DOHH2 (cell line): ENCODE measurements around the gene NCAM2.

ENCODE experiments used
- H3F3A ChIP-seq: fragments of 200-600 bp; sonication (generic), shearing (Covaris generic); 2 replicates; pipeline ENCODE4 v1.6.0; 2016; ENCODE audit warnings: antibody characterized with exemption, mild to moderate bottlenecking; ENCODE audit not compliant: control insufficient read depth, insufficient read depth
- H3K27ac ChIP-seq: fragments of 200-600 bp; sonication (generic); 2 replicates; pipeline ENCODE4 v1.5.1; 2014; ENCODE audit warnings: low read depth, mild to moderate bottlenecking, low read length, moderate library complexity
- H3K27me3 ChIP-seq: fragments of 200-600 bp; sonication (generic); 2 replicates; pipeline ENCODE4 v1.6.1; 2014; ENCODE audit warnings: mild to moderate bottlenecking, low read length, mixed read lengths; ENCODE audit not compliant: control insufficient read depth
- H3K36me3 ChIP-seq: fragments of 200-600 bp; sonication (generic); 2 replicates; pipeline ENCODE4 v1.6.1; 2014; ENCODE audit warnings: mild to moderate bottlenecking, low read length, moderate library complexity, mixed read lengths; ENCODE audit not compliant: control insufficient read depth
- H3K4me1 ChIP-seq: fragments of 200-600 bp; sonication (generic); 2 replicates; pipeline ENCODE4 v1.6.1; 2014; ENCODE audit warnings: mild to moderate bottlenecking, low read length, mixed read lengths; ENCODE audit not compliant: control insufficient read depth
- H3K4me2 ChIP-seq: fragments of 200-600 bp; sonication (generic); 2 replicates; pipeline ENCODE4 v1.6.0; 2014; ENCODE audit warnings: mild to moderate bottlenecking, low read length, moderate library complexity
- H3K4me3 ChIP-seq: fragments of 200-600 bp; sonication (generic); 2 replicates; pipeline ENCODE4 v1.5.1; 2014; ENCODE audit warnings: mild to moderate bottlenecking, low read length, mixed read lengths
- H3K79me2 ChIP-seq: fragments of 200-600 bp; sonication (generic); 2 replicates; pipeline ENCODE4 v1.6.1; 2014; ENCODE audit warnings: mild to moderate bottlenecking, low read length, mixed read lengths; ENCODE audit not compliant: control insufficient read depth
- H3K9me2 ChIP-seq: fragments of 200-600 bp; sonication (generic); replicated peaks from 2 replicates; pipeline ENCODE4 v1.6.1; 2014; ENCODE audit warnings: mild to moderate bottlenecking, low read length, mixed read lengths; ENCODE audit not compliant: control insufficient read depth
- H3K9me3 ChIP-seq: fragments of 200-600 bp; sonication (generic); 2 replicates; pipeline ENCODE4 v1.6.1; 2014; ENCODE audit warnings: antibody characterized with exemption, low read length, mixed read lengths; ENCODE audit not compliant: control insufficient read depth, insufficient read depth
- H4K20me1 ChIP-seq: fragments of 200-600 bp; sonication (generic); 2 replicates; pipeline ENCODE4 v1.6.0; 2014; ENCODE audit warnings: low read depth, mild to moderate bottlenecking, antibody characterized with exemption, low read length, moderate library complexity; ENCODE audit not compliant: control insufficient read depth, insufficient read depth
- CTCF ChIP-seq: fragments of 200-600 bp; sonication (generic); IDR thresholded peaks from one replicate; pipeline ENCODE4 v1.5.1; 2014; ENCODE audit warnings: antibody characterized with exemption, mild to moderate bottlenecking, low read depth, low read length; ENCODE audit not compliant: poor library complexity, severe bottlenecking
- EZH2phosphoT487 ChIP-seq: fragments of 200-600 bp; sonication (generic); IDR thresholded peaks from 2 replicates; pipeline ENCODE4 v1.6.1; 2017; ENCODE audit warnings: borderline replicate concordance, mild to moderate bottlenecking, antibody characterized with exemption, low read length, moderate library complexity, mixed read lengths

Gene NCAM2

GRCh38 chr21:21174676-21175075 is 176.5 kb downstream of the NCAM2 start:
- Histone ChIP-seq H3K79me2 (no peaks in the 10 kb centered on the region), H3K27me3 (no peaks in the 10 kb centered on the region), H3K9me3 (no peaks in the 10 kb centered on the region), H3K27ac (no peak overlapping the region), H3K9me2 (no peaks in the 10 kb centered on the region), H3K36me3 (no peaks in the 10 kb centered on the region), H4K20me1 (no peaks in the 10 kb centered on the region), H3K4me2 (no peak overlapping the region), H3K4me1 (no peaks in the 10 kb centered on the region), H3K4me3 (no peak overlapping the region), H3F3A (no peaks in the 10 kb centered on the region)
- TF ChIP-seq CTCF (no peak), EZH2phosphoT487 (no peak)

DNA sequence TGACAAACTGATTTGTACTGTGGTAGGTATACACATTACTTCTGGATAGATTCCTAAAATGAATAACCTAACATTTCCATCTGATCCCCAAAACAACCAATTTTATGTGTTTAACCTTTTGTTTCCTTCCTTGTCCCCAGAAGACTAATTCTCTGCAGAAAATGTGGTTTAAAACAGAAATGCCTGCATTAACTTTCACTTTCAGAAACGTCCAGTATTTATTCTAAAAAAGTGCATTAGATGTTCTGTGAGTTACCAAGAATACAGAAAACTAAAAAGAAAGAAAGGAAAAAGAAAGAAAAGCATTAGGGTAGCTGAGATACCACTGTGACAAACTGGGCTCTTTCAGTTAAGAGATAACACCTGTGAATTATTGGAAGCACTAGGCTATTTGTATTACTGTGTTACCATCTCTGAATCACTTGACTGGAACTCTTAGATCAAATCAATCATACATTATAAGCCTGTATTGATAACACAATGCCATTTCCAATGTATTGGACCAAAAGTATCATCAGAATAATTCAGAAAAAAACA is 177.7 kb downstream of the NCAM2 start:
- no peaks in the 10 kb centered on the region for H3K9me2 ChIP-seq
- H3K27ac ChIP-seq = no peak overlapping the region
- H3K27me3 ChIP-seq = no peaks in the 10 kb centered on the region
- no peaks in the 10 kb centered on the region for H3K4me1 ChIP-seq
- no peaks in the 10 kb centered on the region for H3F3A ChIP-seq
- no peaks in the 10 kb centered on the region for H3K36me3 ChIP-seq
- H3K79me2 ChIP-seq = no peaks in the 10 kb centered on the region
- no peaks in the 10 kb centered on the region for H3K9me3 ChIP-seq
- H3K4me2 ChIP-seq = no peak overlapping the region
- TF ChIP-seq EZH2phosphoT487 (no peak), CTCF (no peak)
- H4K20me1 ChIP-seq = no peaks in the 10 kb centered on the region
- no peak overlapping the region for H3K4me3 ChIP-seq

DNA sequence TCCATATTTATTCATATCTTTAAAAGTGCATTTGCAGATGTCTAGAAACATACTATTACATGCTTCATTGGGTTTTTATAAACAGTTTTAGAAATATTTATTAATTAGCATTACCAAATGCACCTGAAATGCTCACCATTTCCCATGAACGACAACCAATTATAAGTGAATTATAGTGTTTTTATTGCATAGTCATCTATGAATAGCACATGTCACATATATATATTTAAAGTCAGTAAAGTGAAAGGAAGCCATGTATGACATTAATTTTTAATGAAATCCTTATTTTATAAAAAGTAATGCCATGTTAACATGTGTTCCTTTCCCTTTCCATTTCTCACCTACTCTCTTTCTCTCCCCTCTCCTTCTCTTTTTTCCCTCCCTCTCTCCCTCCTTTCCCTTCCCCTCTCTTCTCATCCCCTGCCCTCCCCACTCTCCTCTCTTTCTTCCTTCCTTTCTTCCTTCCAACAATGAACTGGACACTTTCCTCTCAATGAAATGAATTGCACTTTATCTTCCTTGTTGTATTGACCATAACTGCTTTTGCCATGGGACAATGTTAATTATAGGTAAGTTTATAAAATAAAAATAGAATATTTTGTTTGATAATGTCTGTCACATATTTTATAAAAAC is 179.3 kb downstream of the NCAM2 start:
- H3K36me3 ChIP-seq = no peaks in the 10 kb centered on the region
- H3K79me2 ChIP-seq = no peaks in the 10 kb centered on the region
- no peaks in the 10 kb centered on the region for H3K9me2 ChIP-seq
- H3K27me3 ChIP-seq = no peaks in the 10 kb centered on the region
- H4K20me1 ChIP-seq = no peaks in the 10 kb centered on the region
- no peaks in the 10 kb centered on the region for H3F3A ChIP-seq
- no peak overlapping the region for H3K4me3 ChIP-seq
- H3K4me2 ChIP-seq = no peak overlapping the region
- no peak overlapping the region for H3K27ac ChIP-seq
- no peaks in the 10 kb centered on the region for H3K4me1 ChIP-seq
- H3K9me3 ChIP-seq = no peaks in the 10 kb centered on the region
- TF ChIP-seq EZH2phosphoT487 = no peak
- TF ChIP-seq CTCF = no peak
